GM23338 (cell line): ENCODE measurements around the gene MAST3. TPM values are rescaled to one million over a fixed set of nuclear protein-coding genes. Genes with fewer than 3 reads are reported as not detected.

Source experiments
- ATAC-seq: fragments of 200-7000 bp; cut with Tn5 transposase; 3 replicates; pipeline ENCODE4 v1.9.1; 2020
- DNase-seq: peaks from one replicate; pipeline ENCODE4 v3.0.0-alpha.2; 2015; ENCODE audit warnings: low spot score
- H2AFZ ChIP-seq: fragments of 200-600 bp; sonication (generic); 2 replicates; pipeline ENCODE4 v1.8.0; 2016; ENCODE audit warnings: antibody characterized with exemption, mild to moderate bottlenecking, moderate library complexity
- H3F3A ChIP-seq: fragments of 200-600 bp; sonication (generic); replicated peaks from 2 replicates; pipeline ENCODE4 v1.8.0; 2017; ENCODE audit warnings: antibody characterized with exemption, mixed run types, low read depth
- H3K27ac ChIP-seq: fragments of 200-600 bp; sonication (generic); 2 replicates; pipeline ENCODE4 v1.6.1; 2016; ENCODE audit warnings: low read depth
- H3K27me3 ChIP-seq: fragments of 200-600 bp; sonication (generic); 2 replicates; pipeline ENCODE4 v1.8.0; 2016; ENCODE audit warnings: mild to moderate bottlenecking, mixed run types, moderate library complexity; ENCODE audit not compliant: insufficient read depth
- H3K36me3 ChIP-seq: fragments of 200-600 bp; sonication (generic); 2 replicates; pipeline ENCODE4 v1.8.0; 2016; ENCODE audit warnings: mild to moderate bottlenecking; ENCODE audit not compliant: insufficient read depth
- H3K4me1 ChIP-seq: fragments of 200-600 bp; sonication (generic); 2 replicates; pipeline ENCODE4 v1.8.0; 2016; ENCODE audit warnings: mild to moderate bottlenecking, moderate library complexity; ENCODE audit not compliant: insufficient read depth
- H3K4me2 ChIP-seq: fragments of 200-600 bp; sonication (generic); 2 replicates; pipeline ENCODE4 v1.7.1; 2017; ENCODE audit warnings: mixed run types
- H3K4me3 ChIP-seq: fragments of 200-600 bp; sonication (generic); 2 replicates; pipeline ENCODE4 v1.6.1; 2016; ENCODE audit warnings: mixed run types
- H3K79me2 ChIP-seq: fragments of 200-600 bp; sonication (generic); replicated peaks from 2 replicates; pipeline ENCODE4 v1.8.0; 2017; ENCODE audit warnings: mild to moderate bottlenecking; ENCODE audit not compliant: insufficient read depth
- H3K9me2 ChIP-seq: fragments of 200-600 bp; sonication (generic); 2 replicates; pipeline ENCODE4 v1.8.0; 2017; ENCODE audit not compliant: insufficient read depth
- H4K20me1 ChIP-seq: fragments of 200-600 bp; sonication (generic); replicated peaks from 2 replicates; pipeline ENCODE4 v1.8.0; 2017; ENCODE audit warnings: mild to moderate bottlenecking; ENCODE audit not compliant: insufficient read depth
- H3K27ac Mint-ChIP-seq: 2 replicates; pipeline ENCODE4 v1.8.0; 2020; ENCODE audit warnings: inconsistent platforms, mild to moderate bottlenecking, moderate library complexity, mixed read lengths
- H3K27me3 Mint-ChIP-seq: 3 replicates; pipeline ENCODE4 v1.8.0; 2022; ENCODE audit warnings: low read depth, mild to moderate bottlenecking, moderate library complexity, mixed read lengths, inconsistent platforms; ENCODE audit not compliant: insufficient read depth, poor library complexity
- H3K36me3 Mint-ChIP-seq: 3 replicates; pipeline ENCODE4 v1.8.0; 2021; ENCODE audit warnings: low read depth, mild to moderate bottlenecking, inconsistent platforms, moderate library complexity, mixed read lengths
- H3K4me1 Mint-ChIP-seq: 3 replicates; pipeline ENCODE4 v1.8.0; 2020; ENCODE audit warnings: mild to moderate bottlenecking, inconsistent platforms, mixed read lengths
- H3K4me3 Mint-ChIP-seq: 3 replicates; pipeline ENCODE4 v1.8.0; 2021; ENCODE audit warnings: moderate library complexity, mild to moderate bottlenecking, inconsistent platforms, mixed read lengths
- H3K9me3 Mint-ChIP-seq: 3 replicates; pipeline ENCODE4 v1.8.0; 2020; ENCODE audit warnings: moderate library complexity, mild to moderate bottlenecking, inconsistent platforms, mixed read lengths
- CREB1 ChIP-seq: fragments of 250-450 bp; sonication (Bioruptor Pico); IDR thresholded peaks from 2 replicates; pipeline ENCODE4 v1.5.0; 2020; ENCODE audit warnings: low read depth, mild to moderate bottlenecking, moderate library complexity
- EZH2 ChIP-seq: fragments of 200-600 bp; sonication (generic); IDR thresholded peaks from one replicate; pipeline ENCODE4 v1.8.0; 2017; ENCODE audit warnings: antibody characterized with exemption, mild to moderate bottlenecking, low read depth; ENCODE audit not compliant: unreplicated experiment
- EZH2phosphoT487 ChIP-seq: fragments of 200-600 bp; sonication (generic); IDR thresholded peaks from one replicate; pipeline ENCODE4 v1.8.1; 2018; ENCODE audit warnings: antibody characterized with exemption; ENCODE audit not compliant: unreplicated experiment
- JUNB ChIP-seq: IDR thresholded peaks from one replicate; pipeline ENCODE4 v1.6.1; 2016; ENCODE audit warnings: antibody characterized with exemption; ENCODE audit not compliant: unreplicated experiment
- NANOG ChIP-seq: IDR thresholded peaks from 2 replicates; pipeline ENCODE4 v1.6.1; 2016; ENCODE audit warnings: antibody characterized with exemption, borderline replicate concordance
- POLR2AphosphoS5 ChIP-seq: IDR thresholded peaks from 2 replicates; pipeline ENCODE4 v1.6.1; 2016; ENCODE audit warnings: antibody characterized with exemption, low read depth
- STAT1 ChIP-seq: IDR thresholded peaks from one replicate; pipeline ENCODE4 v1.6.1; 2016; ENCODE audit warnings: antibody characterized with exemption; ENCODE audit not compliant: unreplicated experiment
- ZNF114 ChIP-seq: fragments of 250-450 bp; sonication (Bioruptor Pico); IDR thresholded peaks from 2 replicates; pipeline ENCODE4 v1.5.0; 2020; ENCODE audit warnings: mild to moderate bottlenecking, moderate library complexity
- ZNF331 ChIP-seq: fragments of 250-450 bp; sonication (Bioruptor Pico); IDR thresholded peaks from 2 replicates; pipeline ENCODE4 v1.5.0; 2020; ENCODE audit warnings: low read depth, mild to moderate bottlenecking, moderate library complexity
- polyA plus RNA-seq: library from polyadenylated mRNA; unstranded; fragments of >200 nt; fragmentation: Nextera tagmentation; extraction: Ambion mirVana; gene quantifications from 2 replicates; pipeline ENCODE4 v1.2.1, GENCODE V29; 2016
- total RNA-seq: library from RNA; depleted of rRNA; stranded (reverse); fragments of >200 nt; shearing (Covaris generic); gene quantifications from 2 replicates; pipeline ENCODE4 v1.2.3, GENCODE V29; 2014
- TF ChIP-seq, protein P1 (sequence below): IDR thresholded peaks from one replicate; pipeline ENCODE4 v1.6.1; 2018; ENCODE audit warnings: antibody characterized with exemption; ENCODE audit not compliant: unreplicated experiment
- TF ChIP-seq, protein P2 (sequence below): fragments of 250-450 bp; sonication (Bioruptor Pico); IDR thresholded peaks from 2 replicates; pipeline ENCODE4 v1.5.0; 2020; ENCODE audit warnings: mild to moderate bottlenecking, moderate library complexity
- TF ChIP-seq, protein P3 (sequence below): IDR thresholded peaks from 2 replicates; pipeline ENCODE4 v1.6.1; 2016; ENCODE audit warnings: antibody characterized with exemption
- TF ChIP-seq, protein P4 (sequence below), 2 experiments: fragments of 200-600 bp in 1 of 2; sonication (generic) in 1 of 2; conservative IDR thresholded peaks; 2 replicates each; pipeline versions ENCODE4 v1.5.1 to v1.6.1; 2016 to 2017; ENCODE audit warnings: antibody characterized with exemption in 2 of 2, low read depth in 2 of 2, mild to moderate bottlenecking in 2 of 2, moderate library complexity in 1 of 2

Gene MAST3
- total and polyA plus RNA-seq, 2 experiments from 2014 or later = 5.6 to 8.8 TPM

DNA sequence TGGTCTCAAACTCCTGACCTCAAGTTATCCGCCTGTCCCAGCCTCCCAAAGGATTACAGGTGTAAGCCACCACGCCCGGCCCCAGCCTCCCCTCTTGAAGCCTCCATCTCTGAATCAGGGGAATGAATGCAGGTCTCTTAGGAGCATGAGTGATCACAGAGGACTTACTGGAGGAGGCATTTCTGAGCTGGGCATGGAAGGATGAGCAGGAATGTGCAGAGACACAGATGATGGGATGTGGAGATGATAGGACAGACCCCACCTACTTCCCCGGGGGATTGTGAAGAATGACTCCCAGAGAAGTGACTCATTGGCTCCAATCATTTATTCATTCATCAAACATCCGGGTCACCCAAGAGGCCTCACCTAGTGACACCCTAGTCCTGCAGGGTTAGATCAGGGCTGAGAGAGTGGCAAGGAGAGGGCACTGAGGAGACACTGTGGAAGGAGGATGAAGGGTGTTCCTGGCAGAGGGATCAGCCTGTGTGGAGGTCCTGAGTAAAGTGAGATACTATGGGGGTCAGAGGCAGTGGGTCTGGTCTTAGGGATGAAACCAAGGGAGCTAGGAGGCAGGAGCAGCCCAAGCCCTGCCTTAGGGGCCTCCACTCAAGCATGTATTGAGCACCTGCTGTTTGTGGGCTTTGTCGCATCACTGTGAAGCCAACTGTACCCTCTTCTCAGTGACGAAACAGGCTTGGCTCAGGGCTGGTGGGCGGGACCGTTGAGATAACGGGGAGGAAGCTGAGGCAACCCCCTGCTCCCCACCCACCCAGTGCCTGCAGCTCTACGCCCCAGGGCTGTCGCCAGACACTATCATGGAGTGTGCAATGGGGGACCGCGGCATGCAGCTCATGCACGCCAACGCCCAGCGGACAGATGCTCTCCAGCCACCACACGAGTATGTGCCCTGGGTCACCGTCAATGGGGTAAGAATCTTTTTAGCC, 79.1 kb downstream of the MAST3 start:
- Mint-ChIP-seq H3K4me3 (no peak overlapping the region), H3K36me3 (peaks cover 5% of the 10 kb centered on the region; the same call in 2 of the 3 replicates), H3K9me3 (no peaks in the 10 kb centered on the region), H3K27me3 (peaks cover 16% of the 10 kb centered on the region), H3K27ac (no peak overlapping the region), H3K4me1 (peaks cover 6% of the 10 kb centered on the region)
- Histone ChIP-seq H4K20me1 (no peaks in the 10 kb centered on the region), H3K4me2 (no peak overlapping the region), H2AFZ (no peak overlapping the region), H3K27ac (no peak overlapping the region), H3K27me3 (peaks cover 12% of the 10 kb centered on the region), H3F3A (peaks cover 5% of the 10 kb centered on the region), H3K79me2 (no peaks in the 10 kb centered on the region), H3K4me1 (peaks cover 4% of the 10 kb centered on the region), H3K36me3 (no peaks in the 10 kb centered on the region), H3K9me2 (no peaks in the 10 kb centered on the region), H3K4me3 (no peak overlapping the region)
- TF ChIP-seq POLR2AphosphoS5 = no peak
- TF ChIP-seq ZNF114 (CRISPR knock-in tag) = no peak
- TF ChIP-seq, protein P1, sequence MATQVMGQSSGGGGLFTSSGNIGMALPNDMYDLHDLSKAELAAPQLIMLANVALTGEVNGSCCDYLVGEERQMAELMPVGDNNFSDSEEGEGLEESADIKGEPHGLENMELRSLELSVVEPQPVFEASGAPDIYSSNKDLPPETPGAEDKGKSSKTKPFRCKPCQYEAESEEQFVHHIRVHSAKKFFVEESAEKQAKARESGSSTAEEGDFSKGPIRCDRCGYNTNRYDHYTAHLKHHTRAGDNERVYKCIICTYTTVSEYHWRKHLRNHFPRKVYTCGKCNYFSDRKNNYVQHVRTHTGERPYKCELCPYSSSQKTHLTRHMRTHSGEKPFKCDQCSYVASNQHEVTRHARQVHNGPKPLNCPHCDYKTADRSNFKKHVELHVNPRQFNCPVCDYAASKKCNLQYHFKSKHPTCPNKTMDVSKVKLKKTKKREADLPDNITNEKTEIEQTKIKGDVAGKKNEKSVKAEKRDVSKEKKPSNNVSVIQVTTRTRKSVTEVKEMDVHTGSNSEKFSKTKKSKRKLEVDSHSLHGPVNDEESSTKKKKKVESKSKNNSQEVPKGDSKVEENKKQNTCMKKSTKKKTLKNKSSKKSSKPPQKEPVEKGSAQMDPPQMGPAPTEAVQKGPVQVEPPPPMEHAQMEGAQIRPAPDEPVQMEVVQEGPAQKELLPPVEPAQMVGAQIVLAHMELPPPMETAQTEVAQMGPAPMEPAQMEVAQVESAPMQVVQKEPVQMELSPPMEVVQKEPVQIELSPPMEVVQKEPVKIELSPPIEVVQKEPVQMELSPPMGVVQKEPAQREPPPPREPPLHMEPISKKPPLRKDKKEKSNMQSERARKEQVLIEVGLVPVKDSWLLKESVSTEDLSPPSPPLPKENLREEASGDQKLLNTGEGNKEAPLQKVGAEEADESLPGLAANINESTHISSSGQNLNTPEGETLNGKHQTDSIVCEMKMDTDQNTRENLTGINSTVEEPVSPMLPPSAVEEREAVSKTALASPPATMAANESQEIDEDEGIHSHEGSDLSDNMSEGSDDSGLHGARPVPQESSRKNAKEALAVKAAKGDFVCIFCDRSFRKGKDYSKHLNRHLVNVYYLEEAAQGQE = no peak
- no peak for TF ChIP-seq CREB1 (CRISPR knock-in tag)
- TF ChIP-seq, protein P2, sequence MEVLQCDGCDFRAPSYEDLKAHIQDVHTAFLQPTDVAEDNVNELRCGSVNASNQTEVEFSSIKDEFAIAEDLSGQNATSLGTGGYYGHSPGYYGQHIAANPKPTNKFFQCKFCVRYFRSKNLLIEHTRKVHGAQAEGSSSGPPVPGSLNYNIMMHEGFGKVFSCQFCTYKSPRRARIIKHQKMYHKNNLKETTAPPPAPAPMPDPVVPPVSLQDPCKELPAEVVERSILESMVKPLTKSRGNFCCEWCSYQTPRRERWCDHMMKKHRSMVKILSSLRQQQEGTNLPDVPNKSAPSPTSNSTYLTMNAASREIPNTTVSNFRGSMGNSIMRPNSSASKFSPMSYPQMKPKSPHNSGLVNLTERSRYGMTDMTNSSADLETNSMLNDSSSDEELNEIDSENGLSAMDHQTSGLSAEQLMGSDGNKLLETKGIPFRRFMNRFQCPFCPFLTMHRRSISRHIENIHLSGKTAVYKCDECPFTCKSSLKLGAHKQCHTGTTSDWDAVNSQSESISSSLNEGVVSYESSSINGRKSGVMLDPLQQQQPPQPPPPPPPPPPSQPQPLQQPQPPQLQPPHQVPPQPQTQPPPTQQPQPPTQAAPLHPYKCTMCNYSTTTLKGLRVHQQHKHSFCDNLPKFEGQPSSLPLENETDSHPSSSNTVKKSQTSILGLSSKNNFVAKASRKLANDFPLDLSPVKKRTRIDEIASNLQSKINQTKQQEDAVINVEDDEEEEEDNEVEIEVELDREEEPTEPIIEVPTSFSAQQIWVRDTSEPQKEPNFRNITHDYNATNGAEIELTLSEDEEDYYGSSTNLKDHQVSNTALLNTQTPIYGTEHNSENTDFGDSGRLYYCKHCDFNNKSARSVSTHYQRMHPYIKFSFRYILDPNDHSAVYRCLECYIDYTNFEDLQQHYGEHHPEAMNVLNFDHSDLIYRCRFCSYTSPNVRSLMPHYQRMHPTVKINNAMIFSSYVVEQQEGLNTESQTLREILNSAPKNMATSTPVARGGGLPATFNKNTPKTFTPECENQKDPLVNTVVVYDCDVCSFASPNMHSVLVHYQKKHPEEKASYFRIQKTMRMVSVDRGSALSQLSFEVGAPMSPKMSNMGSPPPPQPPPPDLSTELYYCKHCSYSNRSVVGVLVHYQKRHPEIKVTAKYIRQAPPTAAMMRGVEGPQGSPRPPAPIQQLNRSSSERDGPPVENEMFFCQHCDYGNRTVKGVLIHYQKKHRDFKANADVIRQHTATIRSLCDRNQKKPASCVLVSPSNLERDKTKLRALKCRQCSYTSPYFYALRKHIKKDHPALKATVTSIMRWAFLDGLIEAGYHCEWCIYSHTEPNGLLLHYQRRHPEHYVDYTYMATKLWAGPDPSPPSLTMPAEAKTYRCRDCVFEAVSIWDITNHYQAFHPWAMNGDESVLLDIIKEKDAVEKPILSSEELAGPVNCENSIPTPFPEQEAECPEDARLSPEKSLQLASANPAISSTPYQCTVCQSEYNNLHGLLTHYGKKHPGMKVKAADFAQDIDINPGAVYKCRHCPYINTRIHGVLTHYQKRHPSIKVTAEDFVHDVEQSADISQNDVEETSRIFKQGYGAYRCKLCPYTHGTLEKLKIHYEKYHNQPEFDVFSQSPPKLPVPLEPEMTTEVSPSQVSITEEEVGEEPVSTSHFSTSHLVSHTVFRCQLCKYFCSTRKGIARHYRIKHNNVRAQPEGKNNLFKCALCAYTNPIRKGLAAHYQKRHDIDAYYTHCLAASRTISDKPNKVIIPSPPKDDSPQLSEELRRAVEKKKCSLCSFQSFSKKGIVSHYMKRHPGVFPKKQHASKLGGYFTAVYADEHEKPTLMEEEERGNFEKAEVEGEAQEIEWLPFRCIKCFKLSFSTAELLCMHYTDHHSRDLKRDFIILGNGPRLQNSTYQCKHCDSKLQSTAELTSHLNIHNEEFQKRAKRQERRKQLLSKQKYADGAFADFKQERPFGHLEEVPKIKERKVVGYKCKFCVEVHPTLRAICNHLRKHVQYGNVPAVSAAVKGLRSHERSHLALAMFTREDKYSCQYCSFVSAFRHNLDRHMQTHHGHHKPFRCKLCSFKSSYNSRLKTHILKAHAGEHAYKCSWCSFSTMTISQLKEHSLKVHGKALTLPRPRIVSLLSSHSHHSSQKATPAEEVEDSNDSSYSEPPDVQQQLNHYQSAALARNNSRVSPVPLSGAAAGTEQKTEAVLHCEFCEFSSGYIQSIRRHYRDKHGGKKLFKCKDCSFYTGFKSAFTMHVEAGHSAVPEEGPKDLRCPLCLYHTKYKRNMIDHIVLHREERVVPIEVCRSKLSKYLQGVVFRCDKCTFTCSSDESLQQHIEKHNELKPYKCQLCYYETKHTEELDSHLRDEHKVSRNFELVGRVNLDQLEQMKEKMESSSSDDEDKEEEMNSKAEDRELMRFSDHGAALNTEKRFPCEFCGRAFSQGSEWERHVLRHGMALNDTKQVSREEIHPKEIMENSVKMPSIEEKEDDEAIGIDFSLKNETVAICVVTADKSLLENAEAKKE (CRISPR knock-in tag) = no peak
- TF ChIP-seq EZH2phosphoT487 = no peak
- TF ChIP-seq, protein P3, sequence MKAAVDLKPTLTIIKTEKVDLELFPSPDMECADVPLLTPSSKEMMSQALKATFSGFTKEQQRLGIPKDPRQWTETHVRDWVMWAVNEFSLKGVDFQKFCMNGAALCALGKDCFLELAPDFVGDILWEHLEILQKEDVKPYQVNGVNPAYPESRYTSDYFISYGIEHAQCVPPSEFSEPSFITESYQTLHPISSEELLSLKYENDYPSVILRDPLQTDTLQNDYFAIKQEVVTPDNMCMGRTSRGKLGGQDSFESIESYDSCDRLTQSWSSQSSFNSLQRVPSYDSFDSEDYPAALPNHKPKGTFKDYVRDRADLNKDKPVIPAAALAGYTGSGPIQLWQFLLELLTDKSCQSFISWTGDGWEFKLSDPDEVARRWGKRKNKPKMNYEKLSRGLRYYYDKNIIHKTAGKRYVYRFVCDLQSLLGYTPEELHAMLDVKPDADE = no peak
- TF ChIP-seq NANOG = no peak
- no peak for TF ChIP-seq ZNF331 (CRISPR knock-in tag)
- TF ChIP-seq, protein P4, sequence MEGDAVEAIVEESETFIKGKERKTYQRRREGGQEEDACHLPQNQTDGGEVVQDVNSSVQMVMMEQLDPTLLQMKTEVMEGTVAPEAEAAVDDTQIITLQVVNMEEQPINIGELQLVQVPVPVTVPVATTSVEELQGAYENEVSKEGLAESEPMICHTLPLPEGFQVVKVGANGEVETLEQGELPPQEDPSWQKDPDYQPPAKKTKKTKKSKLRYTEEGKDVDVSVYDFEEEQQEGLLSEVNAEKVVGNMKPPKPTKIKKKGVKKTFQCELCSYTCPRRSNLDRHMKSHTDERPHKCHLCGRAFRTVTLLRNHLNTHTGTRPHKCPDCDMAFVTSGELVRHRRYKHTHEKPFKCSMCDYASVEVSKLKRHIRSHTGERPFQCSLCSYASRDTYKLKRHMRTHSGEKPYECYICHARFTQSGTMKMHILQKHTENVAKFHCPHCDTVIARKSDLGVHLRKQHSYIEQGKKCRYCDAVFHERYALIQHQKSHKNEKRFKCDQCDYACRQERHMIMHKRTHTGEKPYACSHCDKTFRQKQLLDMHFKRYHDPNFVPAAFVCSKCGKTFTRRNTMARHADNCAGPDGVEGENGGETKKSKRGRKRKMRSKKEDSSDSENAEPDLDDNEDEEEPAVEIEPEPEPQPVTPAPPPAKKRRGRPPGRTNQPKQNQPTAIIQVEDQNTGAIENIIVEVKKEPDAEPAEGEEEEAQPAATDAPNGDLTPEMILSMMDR (conservative IDR thresholded peaks at IDR 0.05; ENCODE audit: low read depth in 2 of 2) = no peak
- TF ChIP-seq STAT1 = no peak
- no peak for TF ChIP-seq JUNB
- TF ChIP-seq EZH2 = no peak
- ATAC-seq = no peak
- no peak for DNase-seq
